Panc1 (cell line): Measurements from ENCODE around the gene CARMIL1. TPM values are rescaled to one million over a fixed set of nuclear protein-coding genes. Genes with fewer than 3 reads are reported as not detected.

Experiments used
- ATAC-seq: fragments of 200-7000 bp; cut with Tn5 transposase; 2 replicates; pipeline ENCODE4 v1.9.1; 2020; ENCODE audit warnings: mild to moderate bottlenecking, moderate library complexity
- BruUV-seq: library from RNA; stranded (reverse); fragments of 400-500 nt; replicated peaks from 2 replicates; lab custom pipeline; 2021; lab: Mats Ljungman, UMichigan
- CTCF ChIA-PET: fragments of 300-600 bp; sonication (Branson Sonifier 250); formaldehyde crosslinking; loops from one replicate; lab custom pipeline; 2022; ENCODE audit warnings: antibody characterized with exemption; lab: Charles Lee
- POLR2A ChIA-PET: fragments of 300-600 bp; sonication (Branson Sonifier 250); formaldehyde crosslinking; loops from one replicate; lab custom pipeline; 2022; ENCODE audit warnings: antibody characterized with exemption; lab: Charles Lee
- DNase-seq: peaks from one replicate; pipeline ENCODE4 v3.0.0-alpha.2; 2010; ENCODE audit warnings: low read depth, low spot score
- H3K27ac ChIP-seq: 2 replicates; pipeline ENCODE4 v1.5.1; 2011; ENCODE audit warnings: mild to moderate bottlenecking, low read length, inconsistent platforms
- H3K27me3 ChIP-seq: fragments of 200-500 bp; sonication (Bioruptor generic); 2 replicates; pipeline ENCODE4 v1.6.0; 2014; ENCODE audit warnings: low read length, inconsistent platforms; ENCODE audit not compliant: control insufficient read depth, insufficient read depth
- H3K36me3 ChIP-seq: fragments of 200-500 bp; sonication (Bioruptor generic); 2 replicates; pipeline ENCODE4 v1.5.1; 2014; ENCODE audit warnings: inconsistent platforms, mild to moderate bottlenecking, low read length, moderate library complexity; ENCODE audit not compliant: control insufficient read depth, insufficient read depth
- H3K4me1 ChIP-seq: 2 replicates; pipeline ENCODE4 v1.5.1; 2011; ENCODE audit warnings: inconsistent platforms, mild to moderate bottlenecking, low read length, moderate library complexity; ENCODE audit not compliant: control insufficient read depth, insufficient read depth
- H3K4me3 ChIP-seq, 2 experiments: 2 replicates each; pipeline ENCODE4 v1.5.1; 2011 to 2012; ENCODE audit warnings: low read depth in 2 of 2, low read length in 2 of 2, mild to moderate bottlenecking in 2 of 2, inconsistent platforms in 1 of 2, moderate library complexity in 1 of 2
- H3K9me3 ChIP-seq: fragments of 200-500 bp; sonication (Bioruptor generic); 2 replicates; pipeline ENCODE4 v1.5.1; 2014; ENCODE audit warnings: low read depth, mild to moderate bottlenecking, inconsistent platforms, low read length, moderate library complexity; ENCODE audit not compliant: control insufficient read depth, insufficient read depth
- CTCF ChIP-seq: fragments of 450-650 bp; IDR thresholded peaks from 2 replicates; pipeline ENCODE4 v1.5.1; 2017; ENCODE audit warnings: mild to moderate bottlenecking
- POLR2AphosphoS5 ChIP-seq: IDR thresholded peaks from 2 replicates; pipeline ENCODE4 v1.6.1; 2012; ENCODE audit warnings: mild to moderate bottlenecking, low read depth, low read length, moderate library complexity
- REST ChIP-seq, 2 experiments: IDR thresholded peaks; 2 replicates each; pipeline ENCODE4 v1.6.1; 2011 to 2012; ENCODE audit warnings: low read depth in 2 of 2, control low read depth in 1 of 2, low read length in 1 of 2, mild to moderate bottlenecking in 1 of 2, moderate library complexity in 1 of 2; ENCODE audit not compliant: insufficient read depth in 1 of 2
- SIN3A ChIP-seq: IDR thresholded peaks from 2 replicates; pipeline ENCODE4 v1.6.1; 2012; ENCODE audit warnings: low read depth, mild to moderate bottlenecking, low read length, moderate library complexity, borderline replicate concordance; ENCODE audit not compliant: insufficient read depth
- TCF7L2 ChIP-seq: IDR thresholded peaks from 2 replicates; pipeline ENCODE4 v1.6.1; 2011; ENCODE audit warnings: mild to moderate bottlenecking, low read depth, low read length, inconsistent platforms
- in situ Hi-C: cut with HindIII; loops from 2 replicates; pipeline ENCODE4 v1.10.0; 2016; ENCODE audit warnings: low sequenced_read_pairs, low pct_unique_long_range_greater_than_20kb
- intact Hi-C: fragments of 100-400 bp; cut with micrococcal nuclease; formaldehyde crosslinking; loops from one replicate; pipeline ENCODE4 v1.10.0; 2022; ENCODE audit not compliant: unreplicated experiment
- total RNA-seq: library from RNA; stranded (reverse); gene quantifications from one replicate; pipeline ENCODE4 v1.2.1, GENCODE V29; 2021; ENCODE audit not compliant: unreplicated experiment

The CARMIL1 gene
- total RNA-seq, 1 experiment from 2014 or later: 4.0 TPM

GRCh38 chr6:25614052-25614451, 334.9 kb downstream of the CARMIL1 start:
- in situ Hi-C loops (no loop called here), intact Hi-C loops (no loop called here)
- Histone ChIP-seq H3K36me3 (no peaks in the 10 kb centered on the region), H3K4me3 (no peak overlapping the region), H3K27ac (no peak overlapping the region), H3K4me1 (no peaks in the 10 kb centered on the region), H3K27me3 (peaks cover 2% of the 10 kb centered on the region; the same call in 1 of the 2 replicates), H3K9me3 (no peaks in the 10 kb centered on the region)
- ATAC-seq: no peak
- DNase-seq: no peak
- BruUV-seq: no TSS peak
- POLR2A ChIA-PET: no interaction called here
- CTCF ChIA-PET: no interaction called here
- TF ChIP-seq REST (IDR thresholded peaks at IDR 0.05; ENCODE audit: insufficient read depth in 1 of 2, low read depth in 2 of 2, low read length in 1 of 2): no peak
- TF ChIP-seq SIN3A: no peak
- no peak for TF ChIP-seq POLR2AphosphoS5
- no peak for TF ChIP-seq TCF7L2
- TF ChIP-seq CTCF: no peak

GRCh38 chr6:25615471-25615870, 336.3 kb downstream of the CARMIL1 start:
- intact Hi-C loops (no loop called here), in situ Hi-C loops (no loop called here)
- ChIA-PET POLR2A (no interaction called here), CTCF (no interaction called here)
- ATAC-seq (no peak), DNase-seq (no peak)
- TF ChIP-seq POLR2AphosphoS5 (no peak), SIN3A (no peak), CTCF (no peak), TCF7L2 (no peak), REST (IDR thresholded peaks at IDR 0.05; ENCODE audit: insufficient read depth in 1 of 2, low read depth in 2 of 2, low read length in 1 of 2) (no peak)
- Histone ChIP-seq H3K36me3 (no peaks in the 10 kb centered on the region), H3K9me3 (no peaks in the 10 kb centered on the region), H3K4me1 (no peaks in the 10 kb centered on the region), H3K27ac (no peak overlapping the region), H3K27me3 (peaks cover 2% of the 10 kb centered on the region; the same call in 1 of the 2 replicates), H3K4me3 (no peak overlapping the region)
- no TSS peak for BruUV-seq
